ENCODE results near the gene AMPH. TPM values are rescaled to one million over a fixed set of nuclear protein-coding genes. Genes with fewer than 3 reads are reported as not detected.
A peak's percentile ranks its signal among the peaks of the same experiment; 100 is the strongest.
"Not testable (repeated sequence)": the region's sequence is repeated elsewhere in the genome, so short reads cannot be mapped to it uniquely, and the experiment has no call there.

AMPH gene
- total and polyA plus RNA-seq, 7 donors, result 0.98 to 2.9 (median 1.6) TPM

- H3K27ac ChIP-seq; H3K4me1 ChIP-seq; intact Hi-C loops (cut with DNase I); H3K36me3 ChIP-seq (ENCODE audit: insufficient read depth in 1 of 2, low read depth in 1 of 2); H3K9me3 ChIP-seq; H3K4me3 ChIP-seq; H3K27me3 ChIP-seq (ENCODE audit: insufficient read depth in 3 of 3, low read length in 2 of 3); DNase-seq; ATAC-seq: not testable (repeated sequence)
- WGBS, 3 donors, result 71 to 75% (median 71%) methylated on average over 5 to 7 of the region's 7 CpGs
Measured at GRCh38 chr7:38353431-38353881, 277.7 kb downstream of the AMPH start.

- no peaks in the 10 kb centered on the region for H3K9me3 ChIP-seq
- H3K4me1 ChIP-seq, result no peaks in the 10 kb centered on the region
- ATAC-seq (no peak), DNase-seq (no peak)
- no peak overlapping the region for H3K4me3 ChIP-seq
- no peak overlapping the region for H3K27ac ChIP-seq
- 94 to 95% (median 94%) methylated on average over 4 of the region's 4 CpGs for WGBS, 3 donors
- intact Hi-C loops (cut with DNase I), result no loop called here
- H3K36me3 ChIP-seq (ENCODE audit: insufficient read depth in 1 of 2, low read depth in 1 of 2), result no peaks in the 10 kb centered on the region
- no peaks in the 10 kb centered on the region for H3K27me3 ChIP-seq (ENCODE audit: insufficient read depth in 3 of 3, low read length in 2 of 3)
- TF ChIP-seq CTCF (IDR thresholded peaks at IDR 0.05), result no peak
Measured at GRCh38 chr7:38351601-38352000, 279.6 kb downstream of the AMPH start.

- WGBS, 3 donors, result 49 to 95% (median 58%) methylated on average over 2 to 3 of the region's 3 CpGs
- not testable (repeated sequence) for H3K27ac ChIP-seq
Measured at GRCh38 chr7:38350777-38351176, 280.4 kb downstream of the AMPH start.

DNA sequence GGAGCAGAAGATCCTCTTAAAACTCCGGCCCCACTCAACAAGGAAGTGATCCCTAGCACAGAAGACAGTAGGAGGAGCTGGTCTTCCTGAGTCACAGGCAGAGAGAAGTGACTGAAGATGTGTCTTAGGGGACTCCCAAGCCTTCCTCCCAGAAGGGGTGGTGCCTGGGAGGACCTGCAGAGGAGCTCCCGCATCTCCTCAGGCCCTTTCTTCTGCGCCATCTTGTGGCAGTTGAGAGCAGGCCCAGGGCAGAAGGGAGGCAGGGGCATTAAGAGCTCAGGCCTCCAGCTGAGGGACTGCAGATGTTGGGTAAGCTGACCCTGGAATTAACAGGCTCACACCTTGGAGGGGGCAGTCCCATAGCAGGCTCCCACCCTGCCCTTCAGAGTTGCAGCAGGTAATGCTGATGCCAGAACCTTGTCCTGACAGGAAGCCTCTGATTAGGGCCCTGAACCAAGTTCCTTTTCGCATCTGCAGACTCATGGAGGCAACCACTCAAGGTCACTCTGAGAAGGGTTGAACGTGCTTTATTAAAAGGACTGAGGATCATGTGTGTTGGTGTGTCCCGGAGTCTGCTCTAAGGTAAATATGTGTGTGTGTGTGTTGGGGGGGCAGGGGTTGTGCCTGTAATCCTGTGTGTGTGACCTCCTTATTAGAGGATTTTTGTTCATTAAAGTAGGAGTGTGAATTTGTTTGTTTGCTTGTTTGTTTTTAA is 281.1 kb downstream of the AMPH start:
- 64 to 70% (median 66%) methylated on average over 6 of the region's 6 CpGs for WGBS, 3 donors
- H3K4me1 ChIP-seq; intact Hi-C loops (cut with DNase I); DNase-seq; H3K27ac ChIP-seq; H3K4me3 ChIP-seq; H3K36me3 ChIP-seq (ENCODE audit: insufficient read depth in 1 of 2, low read depth in 1 of 2); H3K9me3 ChIP-seq; H3K27me3 ChIP-seq (ENCODE audit: insufficient read depth in 3 of 3, low read length in 2 of 3): not testable (repeated sequence)
- peak in 1 of 4 donors; percentile 46 for ATAC-seq

More at GRCh38 chr7:38350777-38351176, 280.4 kb downstream of the AMPH start:
- H3K36me3 ChIP-seq (ENCODE audit: insufficient read depth in 1 of 2, low read depth in 1 of 2); DNase-seq; intact Hi-C loops (cut with DNase I); H3K27me3 ChIP-seq (ENCODE audit: insufficient read depth in 3 of 3, low read length in 2 of 3); H3K4me1 ChIP-seq; ATAC-seq; H3K4me3 ChIP-seq; H3K9me3 ChIP-seq: not testable (repeated sequence)

DNA sequence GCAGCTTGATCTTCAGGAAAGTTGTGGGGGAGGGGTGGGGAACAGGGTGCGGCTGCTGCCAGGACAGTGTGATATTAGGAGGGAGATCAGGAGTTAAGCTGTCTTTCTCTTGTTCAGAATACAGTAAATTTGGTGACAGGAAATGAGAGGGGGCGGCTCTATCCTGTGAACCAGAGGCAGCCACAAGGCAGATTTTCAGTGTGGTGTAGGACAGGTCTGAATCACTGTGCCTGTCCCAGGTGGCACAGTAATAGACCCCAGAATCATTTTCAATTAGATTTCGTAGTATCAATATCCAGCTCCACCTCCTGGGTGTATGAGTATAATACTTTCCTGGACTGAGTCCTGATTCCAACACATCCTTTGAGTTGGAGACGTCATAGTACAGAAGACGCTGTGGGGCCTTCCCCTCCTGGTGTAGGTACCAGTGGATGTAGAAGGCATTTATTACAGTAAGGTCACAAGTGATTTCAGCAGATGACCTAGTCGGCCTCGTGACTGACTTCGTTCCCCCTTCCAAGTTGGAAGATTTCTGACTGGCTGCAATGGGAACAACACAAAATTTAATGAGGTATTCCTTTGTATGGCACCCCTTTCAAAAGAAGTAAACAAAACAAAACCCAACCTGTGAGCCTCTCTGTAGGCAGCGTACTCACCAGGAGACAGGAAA is 281.9 kb downstream of the AMPH start:
- H3K9me3 ChIP-seq; H3K4me1 ChIP-seq; H3K4me3 ChIP-seq; ATAC-seq; H3K36me3 ChIP-seq (ENCODE audit: insufficient read depth in 1 of 2, low read depth in 1 of 2); H3K27ac ChIP-seq; DNase-seq; intact Hi-C loops (cut with DNase I); H3K27me3 ChIP-seq (ENCODE audit: insufficient read depth in 3 of 3, low read length in 2 of 3): not testable (repeated sequence)
- 76 to 86% (median 81%) methylated on average over 8 to 9 of the region's 9 CpGs for WGBS, 3 donors

DNA sequence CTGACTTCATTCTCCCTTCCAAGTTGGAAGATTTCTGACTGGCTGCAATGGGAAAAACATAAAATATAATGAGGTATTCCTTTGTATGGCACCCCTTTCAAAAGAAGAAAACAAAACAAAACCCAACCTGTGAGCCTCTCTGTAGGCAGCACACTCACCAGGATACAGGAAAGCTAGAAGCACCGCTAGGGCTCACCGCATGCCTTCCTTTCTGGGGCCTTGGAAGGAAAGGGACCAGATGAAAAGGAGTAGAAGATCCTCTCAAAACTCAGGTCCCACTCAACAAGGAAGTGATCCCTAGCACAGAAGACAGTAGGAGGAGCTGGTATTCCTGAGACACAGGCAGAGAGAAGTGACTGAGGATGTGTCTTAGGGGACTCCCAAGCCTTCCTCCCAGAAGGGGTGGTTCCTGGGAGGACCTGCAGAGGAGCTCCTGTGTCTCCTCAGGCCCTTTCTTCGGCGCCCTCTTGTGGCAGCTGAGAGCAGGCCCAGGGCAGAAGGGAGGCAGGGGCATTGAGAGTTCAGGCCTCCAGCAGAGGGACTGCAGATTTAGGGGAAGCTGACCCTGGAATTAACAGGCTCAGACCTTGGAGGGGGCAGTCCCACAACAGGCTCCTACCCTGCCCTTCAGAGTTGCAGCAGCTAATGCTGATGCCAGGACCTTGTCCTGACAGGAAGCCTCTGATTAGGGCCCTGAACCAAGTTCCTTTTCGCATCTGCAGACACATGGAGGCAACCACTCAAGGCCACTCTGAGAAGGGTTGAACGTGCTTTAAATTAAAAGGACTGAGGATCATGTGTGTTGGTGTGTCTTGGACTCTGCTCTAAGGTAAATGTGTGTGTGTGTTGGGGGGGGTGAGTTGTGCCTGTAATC is 285.6 kb downstream of the AMPH start:
- peak in 1 of 4 donors; percentile 51 for ATAC-seq
- WGBS, 3 donors, result 40 to 58% (median 57%) methylated on average over 6 of the region's 6 CpGs
- H3K27ac ChIP-seq; intact Hi-C loops (cut with DNase I); H3K27me3 ChIP-seq (ENCODE audit: insufficient read depth in 3 of 3, low read length in 2 of 3); H3K9me3 ChIP-seq; H3K4me1 ChIP-seq; H3K4me3 ChIP-seq; H3K36me3 ChIP-seq (ENCODE audit: insufficient read depth in 1 of 2, low read depth in 1 of 2); DNase-seq: not testable (repeated sequence)
- TF ChIP-seq CTCF (IDR thresholded peaks at IDR 0.05), result peak; percentile 41

DNA sequence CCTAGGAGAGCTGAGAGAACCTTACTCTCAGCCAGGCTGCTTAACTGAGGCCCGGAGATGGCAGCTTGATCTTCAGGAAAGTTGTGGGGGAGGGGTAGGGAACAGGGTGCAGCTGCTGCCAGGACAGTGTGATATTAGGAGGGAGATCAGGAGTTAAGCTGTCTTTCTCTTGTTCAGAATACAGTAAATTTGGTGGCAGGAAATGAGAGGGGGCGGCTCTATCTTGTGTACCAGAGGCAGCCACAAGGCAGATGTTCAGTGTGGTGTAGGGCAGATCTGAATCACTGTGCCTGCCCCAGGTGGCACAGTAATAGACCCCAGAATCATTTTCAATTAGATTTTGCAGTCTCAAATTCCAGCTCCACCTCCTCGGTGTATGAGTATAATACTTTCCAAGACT is 286.4 kb downstream of the AMPH start:
- intact Hi-C loops (cut with DNase I); H3K27me3 ChIP-seq (ENCODE audit: insufficient read depth in 3 of 3, low read length in 2 of 3): not testable (repeated sequence)
- 48 to 55% (median 48%) methylated on average over 3 of the region's 3 CpGs for WGBS, 3 donors

DNA sequence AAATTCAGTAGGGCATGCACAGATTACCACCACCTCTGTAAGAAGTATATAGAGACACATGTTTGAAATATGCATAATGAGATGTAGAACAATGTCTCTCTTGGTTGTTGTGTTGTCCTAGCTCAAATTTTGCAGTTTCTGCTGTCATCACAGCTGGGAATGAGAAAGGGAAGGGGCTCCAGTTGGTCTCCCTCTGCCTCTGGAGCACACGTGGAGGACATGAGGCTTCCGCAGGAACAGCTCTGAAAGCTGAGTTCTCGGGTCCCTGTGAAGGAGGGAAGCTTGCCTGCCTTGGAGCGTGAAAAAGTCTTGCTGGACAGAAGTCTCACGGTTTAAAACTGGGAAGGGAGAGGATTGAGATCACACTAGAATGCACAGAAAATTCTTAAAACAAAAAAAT is 289.0 kb downstream of the AMPH start:
- H3K4me1 ChIP-seq; DNase-seq; H3K9me3 ChIP-seq; H3K36me3 ChIP-seq (ENCODE audit: insufficient read depth in 1 of 2, low read depth in 1 of 2); H3K27ac ChIP-seq; H3K4me3 ChIP-seq; intact Hi-C loops (cut with DNase I); ATAC-seq; H3K27me3 ChIP-seq (ENCODE audit: insufficient read depth in 3 of 3, low read length in 2 of 3): not testable (repeated sequence)
- WGBS, 3 donors, result 55 to 69% (median 62%) methylated on average over 5 of the region's 5 CpGs

More for the DNA sequence above, 286.4 kb downstream of the AMPH start:
- not testable (repeated sequence) for H3K36me3 ChIP-seq (ENCODE audit: insufficient read depth in 1 of 2, low read depth in 1 of 2); H3K4me1 ChIP-seq; ATAC-seq; H3K9me3 ChIP-seq; DNase-seq; H3K27ac ChIP-seq; H3K4me3 ChIP-seq

DNA sequence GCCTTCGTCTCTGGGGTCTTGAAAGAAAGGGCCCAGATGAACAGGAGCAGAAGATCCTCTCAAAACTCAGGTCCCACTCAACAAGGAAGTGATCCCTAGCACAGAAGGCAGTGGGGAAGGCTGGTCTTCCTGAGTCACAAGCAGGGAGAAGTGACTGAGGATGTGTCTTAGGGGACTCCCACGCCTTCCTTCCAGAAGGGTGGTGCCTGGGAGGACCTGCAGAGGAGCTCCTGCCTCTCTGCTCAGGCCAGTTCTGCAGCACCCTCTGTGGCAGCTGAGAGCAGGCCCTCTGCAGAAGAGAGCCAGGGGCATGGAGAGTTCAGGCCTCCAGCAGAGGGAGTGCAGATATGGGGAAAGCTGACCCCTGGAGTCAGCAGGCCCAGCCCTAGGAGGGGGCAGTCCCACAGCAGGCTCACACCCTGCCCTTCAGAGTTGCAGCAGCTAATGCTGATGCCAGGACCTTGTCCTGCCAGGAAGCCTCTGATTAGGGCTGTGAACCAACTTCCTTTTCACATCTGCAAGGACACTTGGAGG is 289.9 kb downstream of the AMPH start:
- peak in 1 of 4 donors; percentile 58 for ATAC-seq
- H3K9me3 ChIP-seq; H3K27ac ChIP-seq; H3K27me3 ChIP-seq (ENCODE audit: insufficient read depth in 3 of 3, low read length in 2 of 3); intact Hi-C loops (cut with DNase I); H3K4me3 ChIP-seq; H3K4me1 ChIP-seq; H3K36me3 ChIP-seq (ENCODE audit: insufficient read depth in 1 of 2, low read depth in 1 of 2); DNase-seq: not testable (repeated sequence)
- 65 to 75% (median 67%) methylated on average over 2 of the region's 2 CpGs for WGBS, 3 donors

All from psoas muscle (tissue), 8 donors.